Stimulated activated CD8-positive, alpha-beta memory T cell treated with anti-CD3 and anti-CD28 coated beads, Interleukin-12 subunit alpha, Interleukin-12 subunit beta, amount 100 ng/mL, for 24 hours (primary cell): ENCODE results near the gene LRAT.

Source experiments
- DNase-seq: peaks from one replicate; pipeline ENCODE4 v3.0.0-alpha.2; 2020; ENCODE audit errors: extremely low read depth

Gene LRAT

GRCh38 chr4:154778264-154778663 is 34.5 kb downstream of the LRAT start:
- DNase-seq, result no peak

GRCh38 chr4:154779362-154779947 is 35.7 kb downstream of the LRAT start:
- DNase-seq, result no peak

- no peak for DNase-seq
Measured at GRCh38 chr4:154781126-154781982, 37.6 kb downstream of the LRAT start, which contains the start of gene RBM46. TSS of gene RBM46 (plus strand) at chr4:154781272. CDS start at chr4:154796753, 15,481 bp downstream.

- no peak for DNase-seq
Measured at GRCh38 chr4:154781983-154782293, 38.1 kb downstream of the LRAT start.
